ENCODE measurements around the gene SDHB. TPM values are rescaled to one million over a fixed set of nuclear protein-coding genes. Genes with fewer than 3 reads are reported as not detected.
"Not testable (repeated sequence)": the region's sequence is repeated elsewhere in the genome, so short reads cannot be mapped to it uniquely, and the experiment has no call there.

Gene SDHB
- total and polyA plus RNA-seq, 10 donors = 49.1 to 132 (median 83.7) TPM

DNA sequence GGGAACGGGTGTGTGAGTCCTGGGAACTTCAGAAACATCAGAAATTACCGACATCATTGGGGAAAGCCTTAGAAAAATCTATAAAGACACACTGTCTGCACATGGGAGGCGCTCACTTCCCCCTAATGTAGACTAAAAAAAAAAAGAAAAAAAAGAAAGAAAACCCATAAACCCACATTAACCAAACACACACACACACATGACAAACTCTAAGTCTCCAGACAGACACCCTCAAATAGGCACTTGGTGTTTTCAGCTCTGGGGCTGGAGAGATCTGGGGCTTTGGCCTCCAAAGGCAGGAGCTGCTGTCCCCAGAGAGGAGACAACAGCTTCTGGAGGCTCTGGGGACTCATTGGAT is 13.2 kb upstream of the SDHB start:
- WGBS, 5 donors = 34 to 68% (median 50%) methylated on average over 3 of the region's 3 CpGs
- Histone ChIP-seq H3K4me3 (peak overlapping the region in 1 of 8 donors; percentile 8), H3K36me3 (peaks cover 0 to 41% (median 0%) of the 10 kb centered on the region in 6 donors), H3K9me3 (peaks cover 0 to 15% (median 11%) of the 10 kb centered on the region in 8 donors), H3K27ac (peak overlapping the region in 7 of 8 donors; percentile 51 to 92 (median 80)), H3K4me1 (peaks cover 0 to 52% (median 5%) of the 10 kb centered on the region in 6 donors), H3K27me3 (replicated peaks in 1 of 7) (no peaks in the 10 kb centered on the region)
- intact Hi-C loops (cut with DNase I; ENCODE audit: low total_unique reads) = no loop called here
- TF ChIP-seq POLR2A (IDR thresholded peaks at IDR 0.05) = no peak
- TF ChIP-seq, protein P1, sequence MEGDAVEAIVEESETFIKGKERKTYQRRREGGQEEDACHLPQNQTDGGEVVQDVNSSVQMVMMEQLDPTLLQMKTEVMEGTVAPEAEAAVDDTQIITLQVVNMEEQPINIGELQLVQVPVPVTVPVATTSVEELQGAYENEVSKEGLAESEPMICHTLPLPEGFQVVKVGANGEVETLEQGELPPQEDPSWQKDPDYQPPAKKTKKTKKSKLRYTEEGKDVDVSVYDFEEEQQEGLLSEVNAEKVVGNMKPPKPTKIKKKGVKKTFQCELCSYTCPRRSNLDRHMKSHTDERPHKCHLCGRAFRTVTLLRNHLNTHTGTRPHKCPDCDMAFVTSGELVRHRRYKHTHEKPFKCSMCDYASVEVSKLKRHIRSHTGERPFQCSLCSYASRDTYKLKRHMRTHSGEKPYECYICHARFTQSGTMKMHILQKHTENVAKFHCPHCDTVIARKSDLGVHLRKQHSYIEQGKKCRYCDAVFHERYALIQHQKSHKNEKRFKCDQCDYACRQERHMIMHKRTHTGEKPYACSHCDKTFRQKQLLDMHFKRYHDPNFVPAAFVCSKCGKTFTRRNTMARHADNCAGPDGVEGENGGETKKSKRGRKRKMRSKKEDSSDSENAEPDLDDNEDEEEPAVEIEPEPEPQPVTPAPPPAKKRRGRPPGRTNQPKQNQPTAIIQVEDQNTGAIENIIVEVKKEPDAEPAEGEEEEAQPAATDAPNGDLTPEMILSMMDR (IDR thresholded peaks at IDR 0.05 in 8 of 11, conservative IDR thresholded peaks at IDR 0.05 in 3 of 11) = no peak
- TF ChIP-seq POLR2AphosphoS5 (IDR thresholded peaks at IDR 0.05) = no peak
- DNase-seq = no peak

DNA sequence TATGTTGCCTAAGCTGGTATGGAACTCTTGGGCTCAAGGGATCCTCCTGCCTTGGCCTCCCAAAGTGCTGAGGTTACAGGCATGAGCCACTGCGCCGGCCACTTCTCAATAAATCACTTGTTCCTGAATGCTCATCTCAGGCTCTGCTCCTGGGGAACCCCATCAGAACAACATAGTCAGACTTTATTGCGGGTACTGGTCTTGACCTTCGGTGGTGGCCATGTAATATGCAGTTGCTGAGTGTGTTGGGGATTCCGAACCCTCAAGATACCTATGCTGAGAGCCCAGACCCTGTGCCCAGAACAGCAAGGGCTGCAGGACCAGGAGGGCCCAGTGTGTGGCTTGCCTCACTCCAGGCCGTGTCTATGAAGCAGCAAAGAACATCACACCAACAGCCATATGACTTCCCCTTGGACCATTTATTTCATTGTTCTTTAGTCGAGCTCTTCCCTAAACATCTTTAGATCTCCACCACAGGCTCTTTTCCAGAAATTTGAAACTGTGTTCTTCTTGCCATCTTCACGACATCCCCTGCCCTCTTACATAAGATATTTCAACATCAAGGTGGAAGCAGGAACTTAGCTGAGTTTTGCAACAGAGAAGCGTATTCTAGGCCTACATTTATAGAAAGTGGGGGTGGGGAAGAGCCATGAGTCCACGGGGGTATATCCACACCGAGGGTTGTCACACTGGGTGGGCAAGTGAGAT is 12.7 kb upstream of the SDHB start:
- TF ChIP-seq POLR2AphosphoS5 (IDR thresholded peaks at IDR 0.05) (peak in 1 of 3 donors; percentile 24), POLR2A (IDR thresholded peaks at IDR 0.05) (no peak)
- H3K4me1 ChIP-seq = peaks cover 0 to 58% (median 5%) of the 10 kb centered on the region in 6 donors
- no peaks in the 10 kb centered on the region for H3K27me3 ChIP-seq (replicated peaks in 1 of 7)
- peaks cover 0 to 35% (median 0%) of the 10 kb centered on the region in 6 donors for H3K36me3 ChIP-seq
- peak overlapping the region in 7 of 8 donors; percentile 45 to 92 (median 80) for H3K27ac ChIP-seq
- 54 to 80% (median 68%) methylated on average over 11 of the region's 11 CpGs for WGBS, 5 donors
- intact Hi-C loops (cut with DNase I; ENCODE audit: low total_unique reads) = no loop called here
- peaks cover 0 to 15% (median 11%) of the 10 kb centered on the region in 8 donors for H3K9me3 ChIP-seq
- DNase-seq = no peak
- peak overlapping the region in 1 of 8 donors; percentile 8 for H3K4me3 ChIP-seq

DNA sequence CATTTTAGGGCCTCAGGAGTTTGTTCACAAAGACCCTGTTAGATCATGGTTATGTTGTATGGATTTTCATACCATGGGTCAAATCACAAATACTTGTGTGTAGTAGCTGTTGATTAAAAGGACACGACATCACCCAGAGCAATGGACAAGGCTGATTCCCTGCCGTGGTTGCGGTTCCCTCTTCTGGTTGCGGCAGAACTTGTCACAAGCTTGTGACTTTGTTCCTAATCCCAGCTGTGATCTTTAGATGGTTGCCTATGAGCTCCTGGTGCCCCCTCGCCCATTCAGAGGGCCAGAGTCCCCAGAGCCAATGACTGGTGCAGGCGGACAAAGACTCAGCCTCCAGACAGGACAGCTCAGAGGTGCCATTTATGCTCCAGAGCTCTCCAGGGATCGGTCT is 11.8 kb upstream of the SDHB start:
- intact Hi-C loops (cut with DNase I; ENCODE audit: low total_unique reads) = no loop called here
- no peaks in the 10 kb centered on the region for H3K27me3 ChIP-seq (replicated peaks in 1 of 7)
- H3K27ac ChIP-seq = peak overlapping the region in 6 of 8 donors; percentile 72 to 92 (median 82)
- peaks cover 0 to 27% (median 0%) of the 10 kb centered on the region in 6 donors for H3K36me3 ChIP-seq
- peak overlapping the region in 1 of 8 donors; percentile 3 for H3K4me3 ChIP-seq
- no peak for TF ChIP-seq POLR2A (IDR thresholded peaks at IDR 0.05)
- TF ChIP-seq, protein P1 (IDR thresholded peaks at IDR 0.05 in 8 of 11, conservative IDR thresholded peaks at IDR 0.05 in 3 of 11) = no peak
- TF ChIP-seq POLR2AphosphoS5 (IDR thresholded peaks at IDR 0.05) = no peak
- no peak for DNase-seq
- 68 to 88% (median 77%) methylated on average over 7 of the region's 7 CpGs for WGBS, 5 donors
- H3K4me1 ChIP-seq = peaks cover 0 to 66% (median 9%) of the 10 kb centered on the region in 6 donors
- peaks cover 0 to 15% (median 11%) of the 10 kb centered on the region in 8 donors for H3K9me3 ChIP-seq

DNA sequence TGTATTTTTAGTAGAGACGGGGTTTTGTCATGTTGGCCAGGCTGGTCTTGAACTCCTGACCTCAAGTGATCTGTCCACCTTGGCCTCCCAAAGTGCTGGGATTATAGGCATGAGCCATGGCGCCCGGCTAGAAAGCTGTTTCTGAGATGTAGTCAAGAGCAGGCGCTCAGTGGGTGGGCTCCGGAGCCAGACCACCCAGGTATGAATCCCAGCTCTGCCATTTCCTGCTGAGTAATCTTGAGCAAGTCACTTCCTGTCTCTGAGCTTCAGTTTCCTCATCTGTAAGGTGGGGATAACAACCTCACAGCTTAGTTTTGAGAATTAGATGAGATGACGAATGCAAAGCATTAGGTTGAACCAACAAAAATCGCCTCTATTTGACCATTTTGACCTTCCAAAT is 8.9 kb upstream of the SDHB start:
- Histone ChIP-seq H3K27ac (peak overlapping the region in 7 of 8 donors; percentile 7 to 87 (median 73)), H3K9me3 (peaks cover 0 to 15% (median 11%) of the 10 kb centered on the region in 8 donors), H3K4me1 (peaks cover 0 to 72% (median 21%) of the 10 kb centered on the region in 6 donors)
- WGBS, 5 donors = 53 to 73% (median 64%) methylated on average over 7 of the region's 7 CpGs
- H3K36me3 ChIP-seq; H3K4me3 ChIP-seq; H3K27me3 ChIP-seq (replicated peaks in 1 of 7); intact Hi-C loops (cut with DNase I; ENCODE audit: low total_unique reads); DNase-seq: not testable (repeated sequence)

DNA sequence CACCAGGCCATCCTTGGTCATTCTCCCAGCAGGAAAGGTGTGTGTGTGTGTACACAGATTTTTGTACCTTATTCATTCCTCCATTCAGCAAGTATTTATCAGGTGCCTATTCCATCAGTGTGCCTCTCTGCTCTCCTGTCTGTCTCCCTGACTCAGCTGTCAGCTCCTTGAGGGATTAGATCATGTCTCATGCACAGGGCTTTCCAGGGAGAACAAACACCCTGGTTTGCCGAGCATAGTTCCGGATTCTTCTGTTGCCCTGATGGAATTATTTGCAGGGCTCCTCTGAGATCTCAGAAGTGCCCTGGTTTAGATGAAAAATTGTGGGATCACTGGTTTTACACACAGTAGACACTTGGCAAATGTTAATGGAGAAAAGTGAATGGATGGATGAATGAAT is 8.1 kb upstream of the SDHB start:
- Histone ChIP-seq H3K27ac (peak overlapping the region in 5 of 8 donors; percentile 63 to 87 (median 77)), H3K4me1 (peaks cover 0 to 66% (median 21%) of the 10 kb centered on the region in 6 donors), H3K27me3 (replicated peaks in 1 of 7) (peaks cover 0 to 7% (median 0%) of the 10 kb centered on the region in 7 donors), H3K36me3 (no peaks in the 10 kb centered on the region), H3K9me3 (peaks cover 0 to 15% (median 11%) of the 10 kb centered on the region in 8 donors), H3K4me3 (peak overlapping the region in 1 of 8 donors; percentile 1)
- DNase-seq = no peak
- TF ChIP-seq POLR2AphosphoS5 (IDR thresholded peaks at IDR 0.05) (no peak), POLR2A (IDR thresholded peaks at IDR 0.05) (no peak)
- TF ChIP-seq, protein P1 (IDR thresholded peaks at IDR 0.05 in 8 of 11, conservative IDR thresholded peaks at IDR 0.05 in 3 of 11) = no peak
- intact Hi-C loops (cut with DNase I; ENCODE audit: low total_unique reads) = no loop called here
- 85 to 97% (median 92%) methylated on average over 2 of the region's 2 CpGs for WGBS, 5 donors

All from spleen (tissue), 11 donors.